ENCODE results near the gene COBLL1.

COBLL1 gene

GRCh38 chr2:164755952-164756351, 85.7 kb downstream of the COBLL1 start:
- no peak for DNase-seq

DNA sequence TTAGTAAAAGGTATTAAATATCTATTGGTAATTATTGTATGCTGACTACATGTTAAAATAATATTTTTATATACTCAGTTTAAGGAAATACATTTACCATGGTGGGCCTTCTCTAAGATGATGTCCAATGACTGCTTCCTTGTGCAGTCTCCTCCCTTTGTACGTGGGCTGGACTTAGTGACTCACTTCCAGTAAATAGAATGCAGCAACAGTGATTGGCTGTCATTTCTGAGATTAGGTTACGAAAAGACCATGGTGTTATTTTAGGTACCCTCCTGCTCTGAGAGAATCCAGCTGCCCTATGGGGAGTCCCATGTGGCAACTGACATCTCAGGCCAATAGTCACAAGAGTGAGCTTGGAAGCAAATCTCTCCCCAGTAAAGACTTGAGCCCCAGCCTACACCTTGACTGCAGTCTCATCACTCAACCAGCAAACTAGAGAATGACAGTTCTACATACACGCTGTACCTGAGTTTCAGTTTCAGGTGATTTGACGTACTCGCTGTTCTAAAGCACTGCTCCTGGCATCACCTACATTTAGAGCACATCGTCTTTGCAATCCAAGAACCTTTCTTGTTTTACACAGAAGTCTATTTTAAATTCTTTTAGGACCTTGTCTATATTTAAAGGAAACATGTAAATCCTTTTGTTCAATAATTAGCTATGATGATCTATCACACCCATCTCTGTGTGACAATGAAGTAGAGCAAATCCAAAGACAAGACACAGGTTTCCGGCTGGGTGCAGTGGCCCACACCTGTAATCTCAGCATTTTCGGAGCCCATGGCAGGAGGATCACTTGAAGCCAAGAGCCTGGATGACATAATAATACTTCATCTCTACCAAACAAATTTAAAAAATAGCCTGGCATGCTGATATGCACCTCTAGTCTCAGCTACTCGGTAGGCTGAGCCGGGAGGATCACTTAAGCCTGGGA, 87.2 kb downstream of the COBLL1 start:
- DNase-seq = no peak

DNA sequence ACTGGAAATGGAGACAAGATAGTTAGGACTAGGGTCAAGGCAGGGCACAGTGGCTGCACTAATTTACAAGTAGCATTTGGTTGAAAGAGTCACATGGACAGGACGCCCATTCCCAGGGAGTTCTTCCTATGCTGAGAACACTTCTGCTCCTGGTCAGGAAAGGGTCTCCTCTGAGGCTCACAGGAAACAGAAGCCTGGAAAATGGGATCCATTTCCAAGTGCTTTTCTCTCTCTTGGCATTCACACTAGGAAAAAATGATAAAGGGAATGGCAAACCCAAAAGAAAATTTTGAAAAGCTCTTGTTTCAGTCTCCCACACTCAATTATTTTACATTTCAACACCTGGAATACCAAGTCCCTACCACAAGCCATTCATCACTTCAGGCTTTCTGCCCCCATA, 88.7 kb downstream of the COBLL1 start:
- DNase-seq = no peak

DNA sequence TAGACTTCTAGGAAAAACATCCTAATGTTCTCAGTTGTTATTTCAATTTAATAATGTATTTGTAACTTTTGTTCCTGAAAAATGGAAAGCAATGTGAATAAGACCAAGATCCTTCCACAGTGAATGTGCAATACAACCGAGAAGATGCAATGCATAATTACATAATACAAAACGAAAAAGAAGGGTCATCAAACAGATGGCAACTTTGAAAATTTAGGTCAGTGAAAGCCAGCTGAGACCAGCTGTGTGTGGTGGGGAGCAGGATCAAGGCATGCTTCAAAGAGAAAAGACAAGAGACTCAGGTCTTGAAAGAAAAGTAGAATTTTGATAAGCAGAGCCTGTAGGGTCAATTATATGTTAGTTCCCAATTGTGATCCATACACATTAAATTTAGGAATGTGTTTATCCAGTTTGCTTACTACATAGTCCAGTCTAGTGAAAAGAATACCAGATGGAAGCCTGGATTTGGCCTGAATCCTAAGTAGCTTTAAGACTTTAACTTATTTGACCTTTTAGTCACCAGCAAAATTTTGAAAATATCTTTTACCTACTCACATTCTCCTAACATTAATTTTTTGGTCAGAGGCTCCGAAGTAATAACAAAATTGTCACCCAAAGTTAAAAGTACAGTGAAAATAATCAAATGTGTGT, 93.7 kb downstream of the COBLL1 start:
- DNase-seq = no peak

DNA sequence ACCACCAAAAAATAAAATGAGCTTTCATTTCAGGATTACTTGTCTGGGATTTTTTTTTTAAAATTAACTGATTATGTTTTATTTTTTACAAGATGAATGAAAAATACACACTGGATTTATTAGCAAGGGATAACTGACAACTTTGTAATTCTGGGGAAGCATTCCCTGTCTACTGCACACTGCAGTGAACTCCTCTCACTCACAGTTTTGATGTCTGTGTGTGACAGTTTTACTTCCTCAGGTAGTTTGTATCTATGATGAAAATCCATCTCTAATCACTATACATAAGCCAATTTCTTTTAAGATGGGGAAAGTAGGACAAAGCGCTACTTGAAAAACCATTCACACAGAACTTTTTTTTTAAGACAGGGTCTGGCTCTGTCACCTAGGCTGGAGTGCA, 94.5 kb downstream of the COBLL1 start:
- DNase-seq = no peak

GRCh38 chr2:164746713-164747112, 94.9 kb downstream of the COBLL1 start:
- no peak for DNase-seq

- DNase-seq = no peak
Measured at GRCh38 chr2:164745012-164745797, 96.4 kb downstream of the COBLL1 start.

DNA sequence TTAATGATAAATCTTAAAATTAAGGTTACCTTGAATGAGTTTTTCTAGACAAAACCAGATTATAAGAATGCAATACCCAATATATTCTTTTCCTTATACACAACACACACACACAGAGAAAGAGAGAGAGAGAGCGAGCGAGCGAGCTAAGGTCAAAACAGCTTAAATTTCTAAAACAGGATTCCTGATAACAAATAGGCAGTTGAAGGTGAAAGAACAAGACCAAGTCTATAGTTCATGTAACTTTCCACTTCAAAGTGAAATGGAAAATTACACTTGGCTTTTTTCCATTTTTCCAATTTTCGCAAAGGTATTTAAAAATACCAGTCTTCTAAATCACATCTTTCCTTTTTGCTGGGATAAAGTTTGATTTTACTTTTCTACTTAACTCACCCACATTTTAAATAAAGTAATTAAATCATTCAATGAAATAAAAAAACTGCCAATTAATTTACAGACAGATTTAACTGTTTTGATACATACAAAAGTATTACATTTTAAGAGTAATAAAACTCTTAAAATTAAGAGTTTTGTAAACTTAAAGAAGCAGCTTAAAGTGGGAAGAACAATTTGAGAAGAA, 98.8 kb downstream of the COBLL1 start:
- no peak for DNase-seq

DNA sequence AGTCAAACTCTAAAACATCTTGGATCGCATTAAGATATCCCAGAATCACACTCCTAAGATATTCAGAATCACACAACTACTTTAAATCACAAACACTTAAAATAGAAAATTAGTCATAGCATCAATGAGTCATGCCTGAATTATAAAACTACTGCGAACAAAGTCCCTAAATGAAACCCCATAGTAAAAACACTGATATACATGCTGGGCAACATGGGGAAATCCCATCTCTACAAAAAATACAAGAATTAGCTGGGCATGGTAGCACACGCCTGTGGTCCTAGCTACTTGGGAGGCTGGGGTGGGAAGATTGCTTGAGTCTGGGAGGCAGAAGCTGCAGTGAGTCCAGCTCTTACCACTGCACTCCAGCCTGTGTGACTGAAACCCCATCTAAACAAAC, 101.7 kb downstream of the COBLL1 start:
- DNase-seq = no peak

- peak; percentile 78 for DNase-seq
Measured at GRCh38 chr2:164737612-164738081, 104.0 kb downstream of the COBLL1 start.

GRCh38 chr2:164735309-164735919, 106.2 kb downstream of the COBLL1 start:
- DNase-seq = peak; percentile 32

GRCh38 chr2:164734196-164734595, 107.4 kb downstream of the COBLL1 start:
- no peak for DNase-seq

GRCh38 chr2:164725542-164725941, 116.1 kb downstream of the COBLL1 start:
- DNase-seq = no peak

GRCh38 chr2:164722616-164723338, 118.8 kb downstream of the COBLL1 start:
- DNase-seq = no peak

- no peak for DNase-seq
Measured at GRCh38 chr2:164721430-164721829, 120.2 kb downstream of the COBLL1 start.

DNA sequence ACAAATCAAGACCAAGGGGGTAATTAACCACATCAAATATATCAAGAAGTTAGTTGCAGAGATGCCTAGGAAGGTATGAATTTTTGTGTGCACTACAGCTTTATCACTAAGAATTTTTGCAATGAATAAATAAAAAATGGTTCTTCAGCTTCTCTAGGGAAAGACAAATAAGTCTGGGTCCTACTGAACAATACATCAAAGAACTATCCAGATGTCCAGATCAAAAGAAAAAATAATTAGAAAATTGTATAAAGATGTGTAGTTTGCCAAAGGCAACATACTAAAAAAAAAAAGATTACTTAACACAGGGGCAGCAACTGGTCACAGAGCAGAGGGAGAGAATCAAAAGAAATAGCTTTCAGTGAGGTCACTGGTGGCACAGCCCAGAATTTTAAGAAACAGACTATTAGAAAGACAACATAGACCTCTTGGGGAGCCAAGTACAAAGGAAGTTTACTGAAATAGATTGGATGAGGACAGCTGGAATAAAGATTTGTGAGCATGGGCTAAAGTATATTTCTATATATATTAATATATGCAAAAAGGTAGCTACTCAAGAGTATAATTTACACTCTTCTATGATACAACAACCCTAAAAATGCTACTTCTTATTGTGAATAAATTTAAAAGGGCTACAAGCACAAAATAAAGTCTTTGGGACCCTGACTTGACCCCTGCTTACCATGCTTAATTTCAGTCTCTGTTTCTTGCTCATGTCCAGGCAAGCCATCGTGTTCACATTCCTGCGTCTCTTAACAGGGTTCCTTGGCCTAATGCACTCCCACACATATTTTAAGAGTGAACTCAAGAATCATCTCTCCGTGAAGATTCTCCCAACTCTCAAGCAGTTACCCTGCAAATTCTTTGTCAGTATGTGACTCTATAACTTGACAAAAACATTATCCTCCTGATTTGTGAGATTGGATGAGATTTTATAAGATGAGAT, 121.4 kb downstream of the COBLL1 start:
- DNase-seq = no peak

- no peak for DNase-seq
Measured at GRCh38 chr2:164717000-164717803, 124.4 kb downstream of the COBLL1 start.

- DNase-seq = no peak
Measured at GRCh38 chr2:164714471-164714870, 127.2 kb downstream of the COBLL1 start.

- no peak for DNase-seq
Measured at GRCh38 chr2:164711766-164712138, 129.9 kb downstream of the COBLL1 start.
